ENCODE measurements around the gene FYN. TPM values are rescaled to one million over a fixed set of nuclear protein-coding genes. Genes with fewer than 3 reads are reported as not detected.
"Not testable (repeated sequence)": the region's sequence is repeated elsewhere in the genome, so short reads cannot be mapped to it uniquely, and the experiment has no call there.

Gene FYN
- total RNA-seq, 4 donors from 2014 or later: 16.3 to 288 (median 52.2) TPM

DNA sequence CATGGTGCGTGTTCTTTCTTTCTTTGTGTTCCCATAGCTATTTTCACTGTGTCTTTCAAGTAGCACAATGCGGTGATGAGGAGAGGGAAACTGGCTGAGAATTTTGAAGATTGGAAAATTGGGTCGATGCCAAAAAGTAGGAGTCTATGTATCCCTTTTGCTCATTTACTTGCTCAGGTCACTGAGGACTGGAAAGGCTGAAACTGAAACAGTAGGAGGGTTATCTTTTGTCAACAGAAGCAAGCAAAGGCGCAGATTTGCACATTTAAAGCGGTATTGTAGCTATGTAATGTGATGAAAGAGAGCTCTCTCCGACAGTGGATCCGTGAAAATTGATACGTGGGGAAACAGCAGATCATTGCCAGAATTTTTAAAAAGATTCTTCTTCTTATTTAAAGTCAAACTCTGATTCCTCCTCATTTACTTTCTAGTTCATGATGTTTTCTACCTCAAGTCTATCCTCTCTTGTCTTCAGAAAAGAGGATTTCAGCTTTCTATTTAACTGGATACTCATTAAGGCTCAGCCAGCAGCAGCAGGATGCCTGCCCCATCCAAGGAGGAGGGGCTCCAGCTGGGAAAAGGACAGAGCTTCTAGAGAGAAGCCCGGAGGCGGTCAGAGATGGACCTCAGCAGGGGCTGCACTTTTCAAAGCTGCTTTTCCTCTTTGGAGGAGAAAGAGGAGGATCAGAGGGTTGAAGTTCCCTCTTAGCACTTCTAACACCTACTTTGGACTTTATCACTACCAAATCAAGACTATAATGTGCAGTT is 15.9 kb upstream of the FYN start:
- intact Hi-C loops (cut with DNase I; ENCODE audit: low total_unique reads): no loop called here
- H3K9me3 ChIP-seq: no peaks in the 10 kb centered on the region
- no peak for DNase-seq
- in situ Hi-C loops (cut with MboI; ENCODE audit: low pct_ligation_motif_present in 1 of 4, low pct_unique_long_range_greater_than_20kb in 1 of 4, low sequenced_read_pairs in 3 of 4): no loop called here
- 37 to 41% methylated on average over 8 to 10 of the region's 10 CpGs for WGBS, 2 donors (ENCODE audit: low coverage in 1 of 2)
- H3K27me3 ChIP-seq: no peaks in the 10 kb centered on the region
- no peaks in the 10 kb centered on the region for H3K36me3 ChIP-seq
- TF ChIP-seq EP300 (IDR thresholded peaks at IDR 0.05; ENCODE audit: low read depth): no peak
- no peak for TF ChIP-seq CTCF (IDR thresholded peaks at IDR 0.05)
- TF ChIP-seq POLR2A (IDR thresholded peaks at IDR 0.05): no peak
- no peak for TF ChIP-seq POLR2AphosphoS5 (IDR thresholded peaks at IDR 0.05)
- H3K4me3 ChIP-seq: peak overlapping the region in 1 of 4 donors; percentile 10
- H3K4me1 ChIP-seq: no peaks in the 10 kb centered on the region
- H3K27ac ChIP-seq: no peak overlapping the region

DNA sequence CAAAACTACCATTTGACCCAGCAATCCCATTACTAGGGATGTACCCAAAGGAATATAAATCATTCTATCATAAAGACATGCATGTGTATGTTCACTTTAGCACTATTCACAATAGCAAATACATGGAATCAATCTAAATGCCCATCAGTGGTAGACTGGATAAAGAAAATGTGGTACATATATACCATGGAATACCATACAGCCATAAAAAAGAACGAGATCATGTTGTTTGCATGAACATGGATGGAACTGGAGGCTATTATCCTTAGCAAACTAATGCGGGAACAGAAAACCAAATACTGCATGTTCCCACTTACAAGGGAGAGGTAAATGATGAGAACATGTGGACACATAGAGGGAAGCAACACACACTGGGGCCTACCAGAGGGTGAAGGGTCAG is 13.5 kb upstream of the FYN start:
- H3K27ac ChIP-seq; in situ Hi-C loops (cut with MboI; ENCODE audit: low pct_ligation_motif_present in 1 of 4, low pct_unique_long_range_greater_than_20kb in 1 of 4, low sequenced_read_pairs in 3 of 4); intact Hi-C loops (cut with DNase I; ENCODE audit: low total_unique reads); H3K36me3 ChIP-seq; H3K9me3 ChIP-seq; DNase-seq; H3K27me3 ChIP-seq; H3K4me1 ChIP-seq; H3K4me3 ChIP-seq: not testable (repeated sequence)
- WGBS, 2 donors (ENCODE audit: low coverage in 1 of 2): 81 to 92% methylated on average over 2 of the region's 2 CpGs

DNA sequence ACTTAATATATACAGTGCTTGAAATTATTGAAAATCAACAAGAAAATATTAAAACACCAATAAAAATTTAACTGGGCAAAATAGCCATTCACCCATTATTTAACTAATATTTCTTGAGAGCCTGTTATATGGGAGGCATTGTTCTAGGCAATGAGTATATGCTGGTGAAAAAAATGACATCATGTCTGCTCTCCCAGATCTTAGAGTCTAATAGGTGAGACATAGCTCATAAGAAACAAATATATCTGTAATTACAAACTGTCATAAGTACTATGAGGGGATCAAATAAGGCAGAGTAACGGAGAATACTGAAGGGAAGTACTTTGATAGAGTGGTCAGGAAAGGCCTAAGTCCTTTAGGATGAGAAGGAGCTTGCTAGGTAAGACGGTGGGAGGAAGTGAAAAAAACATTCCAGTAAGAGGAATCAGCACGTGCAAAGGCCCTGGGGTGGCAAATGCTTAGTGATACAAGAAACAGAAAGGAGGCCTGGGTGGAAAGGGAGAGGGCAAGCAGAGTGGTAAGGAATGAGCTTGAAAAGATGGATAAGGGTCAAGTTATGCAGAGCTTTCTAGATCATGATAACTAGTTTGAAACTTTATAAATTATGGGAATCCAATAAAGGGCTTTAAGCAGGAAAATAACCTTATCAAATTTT is 12.2 kb upstream of the FYN start:
- Histone ChIP-seq H3K27ac (no peak overlapping the region), H3K9me3 (no peaks in the 10 kb centered on the region), H3K4me1 (no peaks in the 10 kb centered on the region), H3K27me3 (no peaks in the 10 kb centered on the region), H3K4me3 (no peak overlapping the region), H3K36me3 (no peaks in the 10 kb centered on the region)
- no peak for DNase-seq
- intact Hi-C loops (cut with DNase I; ENCODE audit: low total_unique reads) (no loop called here), in situ Hi-C loops (cut with MboI; ENCODE audit: low pct_ligation_motif_present in 1 of 4, low pct_unique_long_range_greater_than_20kb in 1 of 4, low sequenced_read_pairs in 3 of 4) (no loop called here)
- TF ChIP-seq POLR2AphosphoS5 (IDR thresholded peaks at IDR 0.05) (no peak), CTCF (IDR thresholded peaks at IDR 0.05) (no peak)
- 94% methylated on average over 3 of the region's 3 CpGs for WGBS, 2 donors (ENCODE audit: low coverage in 1 of 2)

DNA sequence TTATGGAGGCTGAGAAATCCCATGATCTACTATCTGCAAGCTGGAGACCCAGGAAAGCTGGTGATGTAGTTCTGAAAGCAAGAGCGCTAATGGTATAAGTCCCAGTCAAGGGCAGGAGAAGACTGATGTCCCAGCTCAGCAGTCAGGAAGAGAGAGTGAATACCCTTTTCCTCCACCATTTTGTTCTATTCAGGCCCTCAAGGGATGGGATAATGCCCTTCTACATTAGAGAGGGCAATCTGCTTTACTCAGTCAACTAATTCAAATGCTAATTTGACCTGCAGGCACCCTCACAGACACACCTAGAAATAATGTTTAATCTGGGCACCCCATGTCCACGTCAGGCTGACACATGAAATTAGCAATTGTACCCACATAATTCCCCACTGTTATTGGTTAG is 10.8 kb upstream of the FYN start:
- Histone ChIP-seq H3K4me1 (no peaks in the 10 kb centered on the region), H3K9me3 (no peaks in the 10 kb centered on the region), H3K36me3 (no peaks in the 10 kb centered on the region), H3K4me3 (no peak overlapping the region), H3K27ac (no peak overlapping the region), H3K27me3 (no peaks in the 10 kb centered on the region)
- in situ Hi-C loops (cut with MboI; ENCODE audit: low pct_ligation_motif_present in 1 of 4, low pct_unique_long_range_greater_than_20kb in 1 of 4, low sequenced_read_pairs in 3 of 4) (no loop called here), intact Hi-C loops (cut with DNase I; ENCODE audit: low total_unique reads) (no loop called here)
- 94 to 100% methylated on average over 1 to 2 of the region's 2 CpGs for WGBS, 2 donors (ENCODE audit: low coverage in 1 of 2)
- no peak for DNase-seq
- TF ChIP-seq POLR2A (IDR thresholded peaks at IDR 0.05) (no peak), EP300 (IDR thresholded peaks at IDR 0.05; ENCODE audit: low read depth) (no peak), POLR2AphosphoS5 (IDR thresholded peaks at IDR 0.05) (no peak), CTCF (IDR thresholded peaks at IDR 0.05) (no peak)

All from transverse colon (tissue), 4 donors.